GM12878 (cell line): ENCODE measurements around the gene MLLT3. TPM values are rescaled to one million over a fixed set of nuclear protein-coding genes. Genes with fewer than 3 reads are reported as not detected.

Source experiments
- ATAC-seq: fragments of 200-7000 bp; cut with Tn5 transposase; 3 replicates; pipeline ENCODE4 v1.9.1; 2020; ENCODE audit warnings: mild to moderate bottlenecking, moderate library complexity
- BruUV-seq: library from RNA; stranded (reverse); fragments of 400-500 nt; replicated peaks from 2 replicates; lab custom pipeline; 2021; lab: Mats Ljungman, UMichigan
- CTCF ChIA-PET: fragments of 300-600 bp; sonication (Branson Sonifier 250); formaldehyde crosslinking; extraction: SDS; loops from one replicate; lab custom pipeline; 2021; ENCODE audit warnings: inconsistent platforms; lab: Yijun Ruan, JAX
- POLR2A ChIA-PET: fragments of 350-600 bp; formaldehyde crosslinking; extraction: SDS; loops from one replicate; lab custom pipeline; 2021; ENCODE audit warnings: inconsistent platforms; lab: Charles Lee
- RAD21 ChIA-PET: fragments of 300-600 bp; sonication (Branson Sonifier 250); formaldehyde crosslinking; loops from one replicate; lab custom pipeline; 2023; ENCODE audit warnings: antibody characterized with exemption; ENCODE audit not compliant: unreplicated experiment; lab: Charles Lee
- SMC1A ChIA-PET: fragments of 300-600 bp; sonication (Branson Sonifier 250); formaldehyde crosslinking; loops from one replicate; lab custom pipeline; 2023; ENCODE audit not compliant: unreplicated experiment, uncharacterized antibody; lab: Charles Lee
- DNase-seq: peaks from one replicate; pipeline ENCODE4 v3.0.0-alpha.2; 2011; ENCODE audit warnings: low read depth, low spot score
- FAIRE-seq: peaks from 3 replicates; lab custom pipeline; 2011; peaks lifted over from hg19 to GRCh38; lab: Jason Lieb, UNC
- H2AFZ ChIP-seq: 2 replicates; pipeline ENCODE4 v1.6.0; 2011; ENCODE audit warnings: low read depth, low read length, control low read depth; ENCODE audit not compliant: control insufficient read depth
- H3K27ac ChIP-seq: 2 replicates; pipeline ENCODE4 v1.5.1; 2011; ENCODE audit warnings: control low read depth; ENCODE audit not compliant: control insufficient read depth, insufficient read depth
- H3K27me3 ChIP-seq, 2 experiments: replicated peaks in 1 of 2; 2 replicates each; pipeline versions ENCODE4 v1.6.0 to v1.6.1; 2011; ENCODE audit warnings: low read length in 1 of 2; ENCODE audit not compliant: control insufficient read depth in 2 of 2, insufficient read depth in 2 of 2
- H3K36me3 ChIP-seq, 2 experiments: 2 replicates each; pipeline ENCODE4 v1.5.1; 2011; ENCODE audit warnings: low read length in 1 of 2; ENCODE audit not compliant: control insufficient read depth in 2 of 2, insufficient read depth in 2 of 2
- H3K4me1 ChIP-seq: 2 replicates; pipeline ENCODE4 v1.6.1; 2011; ENCODE audit warnings: mild to moderate bottlenecking, low read length, moderate library complexity, mixed read lengths; ENCODE audit not compliant: control insufficient read depth, insufficient read depth
- H3K4me2 ChIP-seq: 2 replicates; pipeline ENCODE4 v1.6.0; 2011; ENCODE audit warnings: control low read depth; ENCODE audit not compliant: control insufficient read depth, insufficient read depth
- H3K4me3 ChIP-seq: fragments of 200-600 bp; sonication (generic); 2 replicates; pipeline ENCODE4 v1.5.1; 2016
- H3K79me2 ChIP-seq: 2 replicates; pipeline ENCODE4 v1.6.0; 2011; ENCODE audit warnings: low read length; ENCODE audit not compliant: control insufficient read depth, insufficient read depth
- H3K9ac ChIP-seq: 2 replicates; pipeline ENCODE4 v1.8.0; 2011; ENCODE audit warnings: low read length, control low read depth, mixed read lengths; ENCODE audit not compliant: control insufficient read depth, insufficient read depth
- H3K9me3 ChIP-seq: replicated peaks from 3 replicates; pipeline ENCODE4 v1.5.1; 2011; ENCODE audit warnings: mild to moderate bottlenecking, low read length; ENCODE audit not compliant: control insufficient read depth, insufficient read depth
- H4K20me1 ChIP-seq: 2 replicates; pipeline ENCODE4 v1.6.0; 2011; ENCODE audit not compliant: control insufficient read depth, insufficient read depth
- ASH2L ChIP-seq: fragments of 300-600, 200-600 bp; sonication (generic); IDR thresholded peaks from 2 replicates; pipeline ENCODE4 v1.6.1; 2017; ENCODE audit warnings: low read depth, mild to moderate bottlenecking, borderline replicate concordance
- CBX3 ChIP-seq: fragments of 200-600 bp; sonication (generic); IDR thresholded peaks from 2 replicates; pipeline ENCODE4 v1.6.1; 2016; ENCODE audit warnings: low read depth, borderline replicate concordance
- ETV6 ChIP-seq, 2 experiments: fragments of 450-650 bp in 1 of 2; IDR thresholded peaks in 1 of 2; conservative IDR thresholded peaks in 1 of 2; 2 replicates each; pipeline ENCODE4 v1.6.1; 2014; ENCODE audit warnings: antibody characterized with exemption in 1 of 2, borderline replicate concordance in 1 of 2, low read depth in 1 of 2, mild to moderate bottlenecking in 1 of 2, moderate library complexity in 1 of 2
- FOXM1 ChIP-seq: IDR thresholded peaks from 2 replicates; pipeline ENCODE4 v1.6.1; 2012; ENCODE audit warnings: low read depth, mild to moderate bottlenecking, inconsistent platforms, low read length, moderate library complexity
- JUND ChIP-seq: IDR thresholded peaks from 2 replicates; pipeline ENCODE4 v1.6.1; 2012; ENCODE audit warnings: low read depth, mild to moderate bottlenecking, low read length, improper control_type of control experiment, moderate library complexity
- KAT2A ChIP-seq: conservative IDR thresholded peaks from 2 replicates; pipeline ENCODE4 v1.6.1; 2011; ENCODE audit warnings: low read depth, low read length; ENCODE audit not compliant: control insufficient read depth
- LARP7 ChIP-seq: fragments of 450-650 bp; IDR thresholded peaks from 2 replicates; pipeline ENCODE4 v1.6.1; 2017; ENCODE audit warnings: mild to moderate bottlenecking
- NFYB ChIP-seq: IDR thresholded peaks from 2 replicates; pipeline ENCODE4 v1.6.1; 2011; ENCODE audit warnings: low read depth, mild to moderate bottlenecking, low read length, improper control_type of control experiment, moderate library complexity; ENCODE audit not compliant: insufficient read depth
- RUNX3 ChIP-seq: IDR thresholded peaks from 2 replicates; pipeline ENCODE4 v1.6.1; 2012; ENCODE audit warnings: low read length, inconsistent platforms
- TBL1XR1 ChIP-seq: IDR thresholded peaks from 2 replicates; pipeline ENCODE4 v1.6.1; 2012; ENCODE audit warnings: low read depth, low read length, improper control_type of control experiment
- WRNIP1 ChIP-seq: IDR thresholded peaks from 2 replicates; pipeline ENCODE4 v1.6.1; 2011; ENCODE audit warnings: low read depth, low read length, improper control_type of control experiment, borderline replicate concordance
- ZNF384 ChIP-seq: IDR thresholded peaks from 2 replicates; pipeline ENCODE4 v1.6.1; 2012; ENCODE audit warnings: low read depth, mild to moderate bottlenecking, low read length, improper control_type of control experiment, borderline replicate concordance
- in situ Hi-C: fragments of 300-500 bp; cut with MboI; formaldehyde crosslinking; loops from 9 replicates; pipeline ENCODE4 v1.14.3; 2018; ENCODE audit warnings: mixed read lengths
- intact Hi-C: fragments of 100-400 bp; cut with micrococcal nuclease; formaldehyde crosslinking; loops from one replicate; pipeline ENCODE4 v1.14.2; 2022; ENCODE audit not compliant: unreplicated experiment
- polyA plus RNA-seq, 11 experiments: library from polyadenylated mRNA; depleted of rRNA in 4 of 11; unstranded in 6 of 11; stranded (reverse) in 5 of 11; fragments of >200 nt; fragmentation: Nextera tagmentation in 4 of 11; fragmentation: Illumina TruSeq in 1 of 11; extraction: Ambion mirVana in 4 of 11; extraction: Trizol in 1 of 11; gene quantifications; 1 replicate in 1 of 11; 2 replicates in 10 of 11; pipeline versions ENCODE4 v1.2.1 to v1.2.3, GENCODE V29; 2011 to 2016; ENCODE audit warnings: inconsistent platforms in 2 of 11, missing spikeins in 2 of 11, low read depth in 1 of 11
- total RNA-seq, 4 experiments: library from RNA; depleted of rRNA in 3 of 4; stranded (reverse); fragments of >200 nt in 3 of 4; fragmentation: Illumina TruSeq in 1 of 4; extraction: Trizol in 1 of 4; gene quantifications; 2 replicates each; pipeline versions ENCODE4 v1.2.1 to v1.2.3, GENCODE V29; 2013 to 2021
- TF ChIP-seq, protein P1 (sequence below): fragments of 450-650 bp; IDR thresholded peaks from 2 replicates; pipeline ENCODE4 v1.6.1; 2017; ENCODE audit warnings: mild to moderate bottlenecking, moderate library complexity
- TF ChIP-seq, protein P2 (sequence below): fragments of 450-650 bp; IDR thresholded peaks from 2 replicates; pipeline ENCODE4 v1.6.1; 2018; ENCODE audit warnings: borderline replicate concordance, mild to moderate bottlenecking; ENCODE audit not compliant: partially characterized antibody
- TF ChIP-seq, protein P3 (sequence below): fragments of 450-650 bp; conservative IDR thresholded peaks from 2 replicates; pipeline ENCODE4 v1.6.1; 2017; ENCODE audit warnings: mild to moderate bottlenecking, moderate library complexity

The MLLT3 gene
- total and polyA plus RNA-seq, 10 of the 15 experiments (the other 5 are each of a cell fraction or from before 2014, with no cell fraction given) = 17.7 to 72.3 (median 35.6) TPM

DNA sequence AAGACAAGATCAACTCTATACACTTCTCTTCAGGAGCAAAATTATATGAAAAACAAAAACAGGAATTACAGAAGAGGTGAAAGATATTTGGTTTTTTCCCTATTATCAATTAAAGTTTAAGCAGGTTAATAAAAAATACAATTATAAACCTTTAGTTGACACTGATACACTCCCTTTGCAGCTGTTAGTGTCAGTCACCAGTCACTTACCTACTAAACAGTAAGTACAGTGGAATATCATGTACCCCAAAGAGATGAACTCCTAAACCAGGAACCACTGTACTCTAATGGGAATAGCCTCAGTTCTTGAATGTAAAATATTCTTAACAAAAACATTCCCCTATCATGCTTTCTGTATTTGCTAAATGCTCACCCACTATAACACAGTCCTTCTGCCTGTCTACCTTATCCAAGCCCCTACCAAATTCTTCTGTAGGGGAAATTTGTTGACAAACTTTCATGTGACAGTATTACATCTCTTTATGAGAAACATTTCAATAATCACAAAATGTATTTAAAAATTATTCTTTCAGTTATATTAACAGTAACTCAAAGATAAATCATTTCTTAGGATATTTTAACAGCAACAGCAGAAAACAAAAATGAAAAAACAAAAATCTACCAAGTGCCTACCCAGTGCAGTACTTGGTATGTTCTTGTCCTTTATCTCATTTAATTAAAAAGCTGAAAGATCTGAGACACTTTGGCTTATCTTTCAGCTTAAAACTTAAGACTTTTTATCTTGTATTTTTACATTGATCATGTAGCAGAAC, 212.8 kb downstream of the MLLT3 start:
- H3K4me3 ChIP-seq = no peak overlapping the region
- H3K9me3 ChIP-seq = no peaks in the 10 kb centered on the region
- H2AFZ ChIP-seq = no peak overlapping the region
- no peaks in the 10 kb centered on the region; the same call in 1 of the 2 replicates for H3K4me1 ChIP-seq
- no TSS peak for BruUV-seq
- ATAC-seq (no peak), FAIRE-seq (no peak), DNase-seq (no peak)
- ChIA-PET RAD21 (interaction anchor here (1.8 kb wide), 1 partner anchor 13 kb away, joined by 6 read pairs; no protein-coding TSS in a partner anchor), POLR2A (no interaction called here), SMC1A (no interaction called here), CTCF (interaction anchor here (1.0 to 1.2 kb wide), 2 partner anchors 17 to 26 kb away, joined by 3 read pairs; no protein-coding TSS in a partner anchor)
- in situ Hi-C loops (no loop called here), intact Hi-C loops (no loop called here)
- H3K79me2 ChIP-seq = no peaks in the 10 kb centered on the region
- no peaks in the 10 kb centered on the region for H4K20me1 ChIP-seq
- H3K4me2 ChIP-seq = no peak overlapping the region
- no peak overlapping the region for H3K27ac ChIP-seq
- no peak overlapping the region for H3K9ac ChIP-seq
- peaks cover 0 to 12% of the 10 kb centered on the region in 2 experiments; a peak in 3 of 4 replicates for H3K36me3 ChIP-seq
- TF ChIP-seq TBL1XR1 (no peak), KAT2A (no peak), ETV6 (conservative IDR thresholded peaks at IDR 0.05 in 1 of 2, IDR thresholded peaks at IDR 0.05 in 1 of 2; ENCODE audit: borderline replicate concordance in 1 of 2, low read depth in 1 of 2) (no peak), RUNX3 (no peak), FOXM1 (no peak), ZNF384 (no peak), NFYB (no peak), CBX3 (no peak), JUND (no peak), LARP7 (no peak), WRNIP1 (no peak), ASH2L (no peak)
- TF ChIP-seq, protein P1, sequence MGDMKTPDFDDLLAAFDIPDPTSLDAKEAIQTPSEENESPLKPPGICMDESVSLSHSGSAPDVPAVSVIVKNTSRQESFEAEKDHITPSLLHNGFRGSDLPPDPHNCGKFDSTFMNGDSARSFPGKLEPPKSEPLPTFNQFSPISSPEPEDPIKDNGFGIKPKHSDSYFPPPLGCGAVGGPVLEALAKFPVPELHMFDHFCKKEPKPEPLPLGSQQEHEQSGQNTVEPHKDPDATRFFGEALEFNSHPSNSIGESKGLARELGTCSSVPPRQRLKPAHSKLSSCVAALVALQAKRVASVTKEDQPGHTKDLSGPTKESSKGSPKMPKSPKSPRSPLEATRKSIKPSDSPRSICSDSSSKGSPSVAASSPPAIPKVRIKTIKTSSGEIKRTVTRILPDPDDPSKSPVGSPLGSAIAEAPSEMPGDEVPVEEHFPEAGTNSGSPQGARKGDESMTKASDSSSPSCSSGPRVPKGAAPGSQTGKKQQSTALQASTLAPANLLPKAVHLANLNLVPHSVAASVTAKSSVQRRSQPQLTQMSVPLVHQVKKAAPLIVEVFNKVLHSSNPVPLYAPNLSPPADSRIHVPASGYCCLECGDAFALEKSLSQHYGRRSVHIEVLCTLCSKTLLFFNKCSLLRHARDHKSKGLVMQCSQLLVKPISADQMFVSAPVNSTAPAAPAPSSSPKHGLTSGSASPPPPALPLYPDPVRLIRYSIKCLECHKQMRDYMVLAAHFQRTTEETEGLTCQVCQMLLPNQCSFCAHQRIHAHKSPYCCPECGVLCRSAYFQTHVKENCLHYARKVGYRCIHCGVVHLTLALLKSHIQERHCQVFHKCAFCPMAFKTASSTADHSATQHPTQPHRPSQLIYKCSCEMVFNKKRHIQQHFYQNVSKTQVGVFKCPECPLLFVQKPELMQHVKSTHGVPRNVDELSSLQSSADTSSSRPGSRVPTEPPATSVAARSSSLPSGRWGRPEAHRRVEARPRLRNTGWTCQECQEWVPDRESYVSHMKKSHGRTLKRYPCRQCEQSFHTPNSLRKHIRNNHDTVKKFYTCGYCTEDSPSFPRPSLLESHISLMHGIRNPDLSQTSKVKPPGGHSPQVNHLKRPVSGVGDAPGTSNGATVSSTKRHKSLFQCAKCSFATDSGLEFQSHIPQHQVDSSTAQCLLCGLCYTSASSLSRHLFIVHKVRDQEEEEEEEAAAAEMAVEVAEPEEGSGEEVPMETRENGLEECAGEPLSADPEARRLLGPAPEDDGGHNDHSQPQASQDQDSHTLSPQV = no peak
- TF ChIP-seq, protein P2, sequence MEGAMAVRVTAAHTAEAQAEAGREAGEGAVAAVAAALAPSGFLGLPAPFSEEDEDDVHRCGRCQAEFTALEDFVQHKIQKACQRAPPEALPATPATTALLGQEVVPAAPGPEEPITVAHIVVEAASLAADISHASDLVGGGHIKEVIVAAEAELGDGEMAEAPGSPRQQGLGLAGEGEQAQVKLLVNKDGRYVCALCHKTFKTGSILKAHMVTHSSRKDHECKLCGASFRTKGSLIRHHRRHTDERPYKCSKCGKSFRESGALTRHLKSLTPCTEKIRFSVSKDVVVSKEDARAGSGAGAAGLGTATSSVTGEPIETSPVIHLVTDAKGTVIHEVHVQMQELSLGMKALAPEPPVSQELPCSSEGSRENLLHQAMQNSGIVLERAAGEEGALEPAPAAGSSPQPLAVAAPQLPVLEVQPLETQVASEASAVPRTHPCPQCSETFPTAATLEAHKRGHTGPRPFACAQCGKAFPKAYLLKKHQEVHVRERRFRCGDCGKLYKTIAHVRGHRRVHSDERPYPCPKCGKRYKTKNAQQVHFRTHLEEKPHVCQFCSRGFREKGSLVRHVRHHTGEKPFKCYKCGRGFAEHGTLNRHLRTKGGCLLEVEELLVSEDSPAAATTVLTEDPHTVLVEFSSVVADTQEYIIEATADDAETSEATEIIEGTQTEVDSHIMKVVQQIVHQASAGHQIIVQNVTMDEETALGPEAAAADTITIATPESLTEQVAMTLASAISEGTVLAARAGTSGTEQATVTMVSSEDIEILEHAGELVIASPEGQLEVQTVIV = no peak
- TF ChIP-seq, protein P3, sequence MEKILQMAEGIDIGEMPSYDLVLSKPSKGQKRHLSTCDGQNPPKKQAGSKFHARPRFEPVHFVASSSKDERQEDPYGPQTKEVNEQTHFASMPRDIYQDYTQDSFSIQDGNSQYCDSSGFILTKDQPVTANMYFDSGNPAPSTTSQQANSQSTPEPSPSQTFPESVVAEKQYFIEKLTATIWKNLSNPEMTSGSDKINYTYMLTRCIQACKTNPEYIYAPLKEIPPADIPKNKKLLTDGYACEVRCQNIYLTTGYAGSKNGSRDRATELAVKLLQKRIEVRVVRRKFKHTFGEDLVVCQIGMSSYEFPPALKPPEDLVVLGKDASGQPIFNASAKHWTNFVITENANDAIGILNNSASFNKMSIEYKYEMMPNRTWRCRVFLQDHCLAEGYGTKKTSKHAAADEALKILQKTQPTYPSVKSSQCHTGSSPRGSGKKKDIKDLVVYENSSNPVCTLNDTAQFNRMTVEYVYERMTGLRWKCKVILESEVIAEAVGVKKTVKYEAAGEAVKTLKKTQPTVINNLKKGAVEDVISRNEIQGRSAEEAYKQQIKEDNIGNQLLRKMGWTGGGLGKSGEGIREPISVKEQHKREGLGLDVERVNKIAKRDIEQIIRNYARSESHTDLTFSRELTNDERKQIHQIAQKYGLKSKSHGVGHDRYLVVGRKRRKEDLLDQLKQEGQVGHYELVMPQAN = no peak
- no peaks in the 10 kb centered on the region for H3K27me3 ChIP-seq
